ENCODE measurements around the gene MOB3A. TPM values are rescaled to one million over a fixed set of nuclear protein-coding genes. Genes with fewer than 3 reads are reported as not detected.

MOB3A gene
- total and polyA plus RNA-seq, 2 donors (not counting 1 experiment from before 2014, with no cell fraction given): 17.2 to 34.8 TPM

DNA sequence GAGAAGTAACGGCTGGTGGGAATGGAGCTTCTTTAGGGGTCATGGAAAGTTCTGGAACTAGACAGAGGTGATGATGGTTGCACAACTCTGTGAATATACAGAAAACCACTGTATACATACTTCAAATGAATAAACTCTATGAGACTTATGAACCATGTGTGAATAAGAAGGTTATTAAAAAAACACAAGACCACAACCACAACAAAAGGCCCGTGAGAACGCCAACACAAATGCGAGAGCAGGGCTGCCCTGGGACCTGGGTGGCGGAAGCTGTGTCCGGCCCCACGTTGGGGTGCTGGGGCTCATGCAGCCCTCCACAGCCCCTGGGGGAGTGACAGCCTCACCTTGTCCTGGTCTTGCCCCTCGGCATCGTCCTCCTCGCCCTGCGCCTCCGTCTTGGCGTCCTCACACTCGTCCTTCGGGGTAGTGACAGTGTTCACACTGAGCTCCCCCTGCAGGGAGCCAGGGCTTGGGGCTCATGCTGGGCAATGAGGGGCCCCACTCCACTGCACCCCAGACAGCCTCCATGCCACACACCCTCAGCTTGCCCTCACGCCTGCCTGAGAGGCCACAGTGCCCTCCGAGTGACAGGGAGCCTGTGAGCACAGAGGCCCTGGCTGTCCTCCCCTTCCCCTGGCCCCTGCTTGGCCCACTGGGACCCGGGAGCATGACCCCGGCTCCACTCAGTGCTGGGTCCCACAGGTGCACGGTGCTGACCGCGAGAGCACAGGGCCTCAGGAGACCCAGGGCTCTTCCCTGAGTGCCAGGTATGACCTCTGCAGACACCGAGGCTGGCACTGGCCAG is 16.6 kb upstream of the MOB3A start:
- Histone ChIP-seq H3K4me2 (ENCODE audit: extremely low read depth, insufficient read depth, low read length) (no peak overlapping the region), H3K9ac (ENCODE audit: insufficient read depth, low read length) (no peak overlapping the region), H3K36me3 (ENCODE audit: control insufficient read depth, insufficient read depth, low read length) (peaks cover 71% of the 10 kb centered on the region), H3K4me3 (replicated peaks in 1 of 4; ENCODE audit: control extremely low read depth in 1 of 4, insufficient read depth in 1 of 4, low read depth in 3 of 4, low read length in 4 of 4) (no peak overlapping the region), H2AFZ (ENCODE audit: low read length) (no peak overlapping the region), H3K9me3 (ENCODE audit: control insufficient read depth, insufficient read depth, low read depth, low read length) (no peaks in the 10 kb centered on the region), H4K20me1 (ENCODE audit: control insufficient read depth, extremely low read depth, insufficient read depth, low read length) (no peaks in the 10 kb centered on the region), H3K27me3 (ENCODE audit: control insufficient read depth, insufficient read depth, low read length) (no peaks in the 10 kb centered on the region), H3K27ac (ENCODE audit: insufficient read depth, low read length) (no peak overlapping the region), H3K4me1 (ENCODE audit: control insufficient read depth, extremely low read depth, insufficient read depth, low read length) (no peaks in the 10 kb centered on the region), H3K79me2 (ENCODE audit: control insufficient read depth, insufficient read depth, low read length) (no peaks in the 10 kb centered on the region)
- peak in 1 of 2 donors; percentile 18 for DNase-seq (ENCODE audit: low read depth in 2 of 2)
- TF ChIP-seq CTCF (conservative IDR thresholded peaks at IDR 0.05 in 1 of 2, IDR thresholded peaks at IDR 0.05 in 1 of 2; ENCODE audit: low read depth in 1 of 2, low read length in 2 of 2) (no peak), EZH2 (IDR thresholded peaks at IDR 0.05; ENCODE audit: low read length, missing control alignments) (no peak)

GRCh38 chr19:2111886-2112285 is 15.8 kb upstream of the MOB3A start:
- no peak overlapping the region for H3K4me3 ChIP-seq (replicated peaks in 1 of 4; ENCODE audit: control extremely low read depth in 1 of 4, insufficient read depth in 1 of 4, low read depth in 3 of 4, low read length in 4 of 4)
- no peak overlapping the region for H3K9ac ChIP-seq (ENCODE audit: insufficient read depth, low read length)
- no peak overlapping the region for H3K27ac ChIP-seq (ENCODE audit: insufficient read depth, low read length)
- H3K79me2 ChIP-seq (ENCODE audit: control insufficient read depth, insufficient read depth, low read length): no peaks in the 10 kb centered on the region
- no peak for DNase-seq (ENCODE audit: low read depth in 2 of 2)
- H3K4me1 ChIP-seq (ENCODE audit: control insufficient read depth, extremely low read depth, insufficient read depth, low read length): no peaks in the 10 kb centered on the region
- TF ChIP-seq EZH2 (IDR thresholded peaks at IDR 0.05; ENCODE audit: low read length, missing control alignments) (no peak), CTCF (conservative IDR thresholded peaks at IDR 0.05 in 1 of 2, IDR thresholded peaks at IDR 0.05 in 1 of 2; ENCODE audit: low read depth in 1 of 2, low read length in 2 of 2) (no peak)
- H3K27me3 ChIP-seq (ENCODE audit: control insufficient read depth, insufficient read depth, low read length): no peaks in the 10 kb centered on the region
- no peaks in the 10 kb centered on the region for H4K20me1 ChIP-seq (ENCODE audit: control insufficient read depth, extremely low read depth, insufficient read depth, low read length)
- H3K36me3 ChIP-seq (ENCODE audit: control insufficient read depth, insufficient read depth, low read length): peaks cover 63% of the 10 kb centered on the region
- H3K9me3 ChIP-seq (ENCODE audit: control insufficient read depth, insufficient read depth, low read depth, low read length): no peaks in the 10 kb centered on the region
- H2AFZ ChIP-seq (ENCODE audit: low read length): no peak overlapping the region
- no peak overlapping the region for H3K4me2 ChIP-seq (ENCODE audit: extremely low read depth, insufficient read depth, low read length)

DNA sequence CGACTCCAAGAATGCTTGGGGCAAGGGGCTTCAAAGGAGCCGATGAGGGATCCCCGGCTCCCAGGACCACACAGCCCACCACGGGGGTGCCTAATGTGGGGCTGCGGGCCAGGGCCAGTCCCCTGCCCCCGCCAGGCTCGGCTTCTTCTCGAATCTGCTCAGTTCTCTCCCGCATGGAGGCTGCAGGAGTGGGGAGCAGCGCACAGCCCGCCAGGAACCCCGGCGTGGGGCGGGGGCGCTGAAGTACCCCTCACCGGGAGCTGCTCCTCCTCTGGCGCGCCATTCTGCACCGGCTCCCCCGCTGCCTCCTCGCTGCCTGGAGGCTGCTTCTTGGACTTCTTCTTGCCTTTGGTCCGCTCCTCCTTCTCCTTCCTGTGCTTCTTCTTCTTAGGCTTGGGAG is 15.3 kb upstream of the MOB3A start:
- Histone ChIP-seq H3K4me2 (ENCODE audit: extremely low read depth, insufficient read depth, low read length) (no peak overlapping the region), H3K9ac (ENCODE audit: insufficient read depth, low read length) (no peak overlapping the region), H3K27ac (ENCODE audit: insufficient read depth, low read length) (no peak overlapping the region), H4K20me1 (ENCODE audit: control insufficient read depth, extremely low read depth, insufficient read depth, low read length) (no peaks in the 10 kb centered on the region), H3K4me3 (replicated peaks in 1 of 4; ENCODE audit: control extremely low read depth in 1 of 4, insufficient read depth in 1 of 4, low read depth in 3 of 4, low read length in 4 of 4) (no peak overlapping the region), H3K4me1 (ENCODE audit: control insufficient read depth, extremely low read depth, insufficient read depth, low read length) (no peaks in the 10 kb centered on the region), H3K27me3 (ENCODE audit: control insufficient read depth, insufficient read depth, low read length) (no peaks in the 10 kb centered on the region), H3K9me3 (ENCODE audit: control insufficient read depth, insufficient read depth, low read depth, low read length) (no peaks in the 10 kb centered on the region), H2AFZ (ENCODE audit: low read length) (no peak overlapping the region), H3K36me3 (ENCODE audit: control insufficient read depth, insufficient read depth, low read length) (peaks cover 62% of the 10 kb centered on the region), H3K79me2 (ENCODE audit: control insufficient read depth, insufficient read depth, low read length) (no peaks in the 10 kb centered on the region)
- no peak for DNase-seq (ENCODE audit: low read depth in 2 of 2)
- TF ChIP-seq EZH2 (IDR thresholded peaks at IDR 0.05; ENCODE audit: low read length, missing control alignments) (no peak), CTCF (conservative IDR thresholded peaks at IDR 0.05 in 1 of 2, IDR thresholded peaks at IDR 0.05 in 1 of 2; ENCODE audit: low read depth in 1 of 2, low read length in 2 of 2) (no peak)
